Upper lobe of left lung (tissue), 4 donors: Measurements from ENCODE around the gene EYS.

Source experiments
- POLR2A ChIP-seq, 4 donors: fragments of 450-650 bp; IDR thresholded peaks; one replicate each; pipeline ENCODE4 v1.5.1; 2016 to 2017; ENCODE audit warnings: antibody characterized with exemption in 4 of 4, mild to moderate bottlenecking in 2 of 4
- POLR2AphosphoS5 ChIP-seq, 2 donors: sonication (generic); formaldehyde crosslinking; IDR thresholded peaks; one replicate each; pipeline ENCODE4 v1.5.1; 2017; ENCODE audit warnings: antibody characterized with exemption in 2 of 2
- TF ChIP-seq, protein P1 (sequence below), 6 experiments: fragments of 450-650 bp in 4 of 6; fragments of 200-600 bp in 2 of 6; sonication (generic) in 2 of 6; IDR thresholded peaks; one replicate each; pipeline ENCODE4 v1.5.1; 2016 to 2019; ENCODE audit warnings: antibody characterized with exemption in 6 of 6

DNA sequence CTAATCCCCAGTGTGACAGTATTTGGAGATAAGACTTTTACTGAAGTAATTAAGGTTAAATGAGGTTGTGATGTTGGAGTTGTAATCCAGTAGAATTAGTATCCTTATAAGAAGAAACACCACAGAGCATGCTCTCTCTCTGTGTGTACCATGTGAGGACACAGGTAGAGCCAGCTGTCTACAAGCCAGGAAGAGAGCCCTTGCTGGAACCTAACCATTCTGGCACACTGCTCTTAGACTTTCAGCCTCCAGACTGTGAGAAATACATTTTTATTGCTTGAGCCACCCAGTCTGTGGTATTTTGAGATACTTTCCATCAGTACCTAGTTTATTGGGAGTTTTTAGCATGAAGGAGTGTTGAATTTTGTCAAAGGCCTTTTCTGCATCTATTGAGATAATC lies 1961.2 kb downstream of the EYS start:
- TF ChIP-seq POLR2AphosphoS5 (IDR thresholded peaks at IDR 0.05): no peak
- TF ChIP-seq, protein P1, sequence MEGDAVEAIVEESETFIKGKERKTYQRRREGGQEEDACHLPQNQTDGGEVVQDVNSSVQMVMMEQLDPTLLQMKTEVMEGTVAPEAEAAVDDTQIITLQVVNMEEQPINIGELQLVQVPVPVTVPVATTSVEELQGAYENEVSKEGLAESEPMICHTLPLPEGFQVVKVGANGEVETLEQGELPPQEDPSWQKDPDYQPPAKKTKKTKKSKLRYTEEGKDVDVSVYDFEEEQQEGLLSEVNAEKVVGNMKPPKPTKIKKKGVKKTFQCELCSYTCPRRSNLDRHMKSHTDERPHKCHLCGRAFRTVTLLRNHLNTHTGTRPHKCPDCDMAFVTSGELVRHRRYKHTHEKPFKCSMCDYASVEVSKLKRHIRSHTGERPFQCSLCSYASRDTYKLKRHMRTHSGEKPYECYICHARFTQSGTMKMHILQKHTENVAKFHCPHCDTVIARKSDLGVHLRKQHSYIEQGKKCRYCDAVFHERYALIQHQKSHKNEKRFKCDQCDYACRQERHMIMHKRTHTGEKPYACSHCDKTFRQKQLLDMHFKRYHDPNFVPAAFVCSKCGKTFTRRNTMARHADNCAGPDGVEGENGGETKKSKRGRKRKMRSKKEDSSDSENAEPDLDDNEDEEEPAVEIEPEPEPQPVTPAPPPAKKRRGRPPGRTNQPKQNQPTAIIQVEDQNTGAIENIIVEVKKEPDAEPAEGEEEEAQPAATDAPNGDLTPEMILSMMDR (IDR thresholded peaks at IDR 0.05): no peak
- TF ChIP-seq POLR2A (IDR thresholded peaks at IDR 0.05): no peak
